Endodermal cell (in vitro differentiated cells): Measurements from ENCODE around the gene OOSP4B. TPM values are rescaled to one million over a fixed set of nuclear protein-coding genes. Genes with fewer than 3 reads are reported as not detected.
"Not testable (repeated sequence)": the region's sequence is repeated elsewhere in the genome, so short reads cannot be mapped to it uniquely, and the experiment has no call there.

Experiments used
- DNase-seq: peaks from one replicate; pipeline ENCODE4 v3.0.0-alpha.2; 2017
- H3K27ac ChIP-seq: 2 replicates; pipeline ENCODE4 v1.5.1; 2013; ENCODE audit warnings: mild to moderate bottlenecking, low read depth, low read length, moderate library complexity
- H3K27me3 ChIP-seq: 2 replicates; pipeline ENCODE4 v1.6.1; 2013; ENCODE audit warnings: mild to moderate bottlenecking, low read length, moderate library complexity; ENCODE audit not compliant: insufficient read depth, control insufficient read depth, poor library complexity, severe bottlenecking
- H3K36me3 ChIP-seq: 2 replicates; pipeline ENCODE4 v1.7.0; 2013; ENCODE audit warnings: mild to moderate bottlenecking, low read length, moderate library complexity; ENCODE audit not compliant: control insufficient read depth, insufficient read depth
- H3K4me1 ChIP-seq: one replicate; pipeline ENCODE4 v1.7.0; 2013; ENCODE audit warnings: low read length; ENCODE audit not compliant: control insufficient read depth, insufficient read depth
- H3K4me3 ChIP-seq: 2 replicates; pipeline ENCODE4 v1.5.1; 2013; ENCODE audit warnings: mild to moderate bottlenecking, low read length, moderate library complexity
- H3K9ac ChIP-seq: 2 replicates; pipeline ENCODE4 v1.6.1; 2013; ENCODE audit warnings: mild to moderate bottlenecking, low read length, moderate library complexity; ENCODE audit not compliant: poor library complexity, severe bottlenecking; ENCODE audit errors: extremely low read depth
- H3K9me3 ChIP-seq: 2 replicates; pipeline ENCODE4 v1.6.1; 2013; ENCODE audit warnings: mild to moderate bottlenecking, low read length, moderate library complexity; ENCODE audit not compliant: control insufficient read depth
- H3K27ac Mint-ChIP-seq: 2 replicates; pipeline ENCODE4 v1.8.0; 2020; ENCODE audit warnings: mixed read lengths
- H3K27me3 Mint-ChIP-seq: 2 replicates; pipeline ENCODE4 v1.8.0; 2021; ENCODE audit warnings: mild to moderate bottlenecking, mixed read lengths; ENCODE audit not compliant: insufficient read depth
- H3K36me3 Mint-ChIP-seq: 2 replicates; pipeline ENCODE4 v1.8.0; 2020; ENCODE audit warnings: low read depth, mixed read lengths
- H3K4me1 Mint-ChIP-seq: 2 replicates; pipeline ENCODE4 v1.8.0; 2020; ENCODE audit warnings: mixed read lengths
- H3K4me3 Mint-ChIP-seq: 2 replicates; pipeline ENCODE4 v1.8.0; 2020; ENCODE audit warnings: mild to moderate bottlenecking, moderate library complexity, mixed read lengths
- H3K9me3 Mint-ChIP-seq: 2 replicates; pipeline ENCODE4 v1.8.0; 2020; ENCODE audit warnings: mild to moderate bottlenecking, mixed read lengths
- CTCF ChIP-seq: fragments of 200-600 bp; sonication (generic); conservative IDR thresholded peaks from 2 replicates; pipeline ENCODE4 v1.5.0; 2021; ENCODE audit warnings: antibody characterized with exemption, mild to moderate bottlenecking
- WGBS, 2 experiments: methylation state at CpG; one replicate each; pipeline versions ENCODE4 v1.1.5 to v1.1.7; 2013; ENCODE audit warnings: missing lambda C conversion rate in 2 of 2, mixed read lengths in 1 of 2; ENCODE audit not compliant: insufficient coverage in 1 of 2, insufficient read length in 1 of 2; 5-methylcytosine and 5-hydroxymethylcytosine counted together
- total RNA-seq, 2 donors: library from RNA; stranded (reverse); fragmentation: NEBNext Ultra II Directional in 1 of 2; extraction: Animal tissue kit (Norgen Biotek cat#: 25700) in 1 of 2; gene quantifications; 2 replicates in 1 of 2; 3 replicates in 1 of 2; pipeline ENCODE4 v1.2.1, GENCODE V29; 2021

The OOSP4B gene
- total RNA-seq, 2 donors from 2014 or later, result not detected

- no peak overlapping the region for H3K4me3 ChIP-seq
- H3K9me3 Mint-ChIP-seq, result peaks cover 2% of the 10 kb centered on the region
- no peak overlapping the region for H3K9ac ChIP-seq
- H3K4me3 Mint-ChIP-seq, result no peak overlapping the region
- no peaks in the 10 kb centered on the region for H3K4me1 ChIP-seq
- no peaks in the 10 kb centered on the region for H3K9me3 ChIP-seq
- no peak for DNase-seq
- no peak for TF ChIP-seq CTCF
- no peaks in the 10 kb centered on the region for H3K27me3 ChIP-seq
- no peaks in the 10 kb centered on the region for H3K36me3 Mint-ChIP-seq
- no peaks in the 10 kb centered on the region for H3K36me3 ChIP-seq
- no peak overlapping the region for H3K27ac ChIP-seq
- no peaks in the 10 kb centered on the region for H3K27me3 Mint-ChIP-seq
- no peaks in the 10 kb centered on the region for H3K4me1 Mint-ChIP-seq
- H3K27ac Mint-ChIP-seq, result no peak overlapping the region
- 81 to 100% methylated on average over 1 of the region's 1 CpG for WGBS, 2 experiments
These were observed 48.8 kb downstream of the OOSP4B start for GRCh38 chr11:60065801-60066200.

DNA sequence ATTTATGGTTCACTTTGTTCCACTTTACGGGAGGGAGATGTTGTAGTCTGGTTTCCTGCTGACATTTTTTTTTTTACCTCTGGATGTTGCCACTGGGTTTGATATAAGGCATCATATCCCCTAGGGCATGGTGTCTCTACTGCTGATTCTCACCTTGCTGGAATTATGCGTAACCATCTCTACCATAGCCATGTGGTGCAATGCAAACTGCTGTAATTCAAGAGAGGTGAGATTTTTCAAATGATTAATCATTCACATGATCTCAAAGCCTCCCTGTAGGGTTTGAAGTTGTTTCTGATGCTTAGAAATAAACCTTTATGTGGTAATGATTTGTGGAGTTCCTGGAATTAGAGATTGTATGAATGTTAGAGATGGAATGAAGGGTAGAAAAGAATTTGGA is 52.5 kb downstream of the OOSP4B start:
- H3K9ac ChIP-seq, result no peak overlapping the region
- 97% methylated on average over 2 of the region's 2 CpGs; no CpG with 5 or more reads in 1 of the 2 experiments for WGBS, 2 experiments

DNA sequence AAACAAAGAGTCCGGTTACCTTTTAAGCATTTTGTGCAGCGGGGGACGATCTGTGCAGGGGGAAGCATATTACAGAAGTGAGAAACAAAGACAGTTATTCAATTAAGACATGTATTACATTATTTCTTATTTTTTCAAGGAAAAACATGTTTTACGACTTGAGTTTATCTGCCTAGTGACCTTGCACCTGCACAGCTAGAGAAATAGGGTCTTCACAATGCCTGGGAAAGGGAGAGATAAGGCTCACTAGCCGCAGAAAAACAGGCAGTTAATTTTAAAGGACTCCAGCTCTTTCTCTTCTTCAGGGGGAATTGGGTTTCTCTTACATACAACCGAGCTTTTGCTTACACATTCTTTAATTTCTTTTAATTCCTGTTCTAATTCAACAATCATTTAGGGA is 54.7 kb downstream of the OOSP4B start:
- not testable (repeated sequence) for H3K9me3 ChIP-seq, H3K36me3 Mint-ChIP-seq
- peaks cover 11% of the 10 kb centered on the region for H3K9me3 Mint-ChIP-seq

More for the DNA sequence above, 52.5 kb downstream of the OOSP4B start:
- Mint-ChIP-seq H3K9me3 (peaks cover 11% of the 10 kb centered on the region), H3K4me3 (no peak overlapping the region), H3K27ac (no peak overlapping the region), H3K4me1 (no peaks in the 10 kb centered on the region), H3K36me3 (no peaks in the 10 kb centered on the region), H3K27me3 (no peaks in the 10 kb centered on the region)
- Histone ChIP-seq H3K36me3 (no peaks in the 10 kb centered on the region), H3K4me3 (no peak overlapping the region), H3K27ac (no peak overlapping the region), H3K27me3 (no peaks in the 10 kb centered on the region), H3K9me3 (no peaks in the 10 kb centered on the region), H3K4me1 (no peaks in the 10 kb centered on the region)
- TF ChIP-seq CTCF, result no peak
- no peak for DNase-seq

GRCh38 chr11:60077216-60077817 is 60.3 kb downstream of the OOSP4B start:
- peaks cover 9% of the 10 kb centered on the region for H3K9me3 Mint-ChIP-seq
- Histone ChIP-seq H3K4me3 (no peak overlapping the region), H3K9me3 (peaks cover 6% of the 10 kb centered on the region), H3K36me3 (no peaks in the 10 kb centered on the region), H3K27me3 (no peaks in the 10 kb centered on the region), H3K4me1 (no peaks in the 10 kb centered on the region), H3K27ac (no peak overlapping the region), H3K9ac (no peak overlapping the region)
- no peaks in the 10 kb centered on the region for H3K27me3 Mint-ChIP-seq
- TF ChIP-seq CTCF, result no peak
- peaks cover 5% of the 10 kb centered on the region for H3K4me1 Mint-ChIP-seq
- H3K27ac Mint-ChIP-seq, result no peak overlapping the region
- WGBS, 2 experiments, result 86 to 88% methylated on average over 11 to 15 of the region's 15 CpGs
- H3K36me3 Mint-ChIP-seq, result no peaks in the 10 kb centered on the region
- DNase-seq, result no peak
- H3K4me3 Mint-ChIP-seq, result no peak overlapping the region

More for the DNA sequence above, 54.7 kb downstream of the OOSP4B start:
- H3K4me1 ChIP-seq, H3K27me3 ChIP-seq, H3K27ac Mint-ChIP-seq, H3K27ac ChIP-seq, H3K4me3 ChIP-seq, H3K4me3 Mint-ChIP-seq, H3K4me1 Mint-ChIP-seq, H3K36me3 ChIP-seq, H3K27me3 Mint-ChIP-seq, H3K9ac ChIP-seq, DNase-seq: not testable (repeated sequence)
- WGBS, 2 experiments, result 89 to 100% methylated on average over 2 to 6 of the region's 6 CpGs
